Small intestine (tissue), 7 donors: ENCODE measurements around the gene SLC9A9. TPM values are rescaled to one million over a fixed set of nuclear protein-coding genes. Genes with fewer than 3 reads are reported as not detected.

Experiments used
- DNase-seq, 2 donors: peaks; one replicate each; pipeline versions ENCODE4 v3.0.0 to v3.0.0-alpha.2; 2013
- FAIRE-seq: peaks from 2 replicates; lab custom pipeline; 2012; peaks lifted over from hg19 to GRCh38; lab: Jason Lieb, UNC
- H3K27ac ChIP-seq, 3 donors: one replicate each; pipeline ENCODE4 v1.5.1; 2013; ENCODE audit warnings: low read length in 2 of 3, mild to moderate bottlenecking in 2 of 3, control low read depth in 1 of 3, inconsistent platforms in 1 of 3, low read depth in 1 of 3, moderate library complexity in 1 of 3
- H3K27me3 ChIP-seq, 3 donors: one replicate each; pipeline ENCODE4 v1.6.1; 2013; ENCODE audit warnings: low read length in 3 of 3, inconsistent platforms in 1 of 3; ENCODE audit not compliant: control insufficient read depth in 3 of 3, insufficient read depth in 3 of 3
- H3K36me3 ChIP-seq, 3 donors: one replicate each; pipeline ENCODE4 v1.6.1; 2013; ENCODE audit warnings: low read length in 3 of 3, inconsistent platforms in 1 of 3, low read depth in 1 of 3, mild to moderate bottlenecking in 1 of 3, moderate library complexity in 1 of 3; ENCODE audit not compliant: control insufficient read depth in 3 of 3, insufficient read depth in 2 of 3
- H3K4me1 ChIP-seq, 3 donors: one replicate each; pipeline ENCODE4 v1.6.1; 2013; ENCODE audit warnings: low read length in 2 of 3, inconsistent platforms in 1 of 3, low read depth in 1 of 3, mild to moderate bottlenecking in 1 of 3, moderate library complexity in 1 of 3; ENCODE audit not compliant: control insufficient read depth in 3 of 3, insufficient read depth in 2 of 3
- H3K4me3 ChIP-seq, 3 donors: one replicate each; pipeline ENCODE4 v1.5.1; 2013; ENCODE audit warnings: low read length in 3 of 3, control low read depth in 1 of 3, inconsistent platforms in 1 of 3, low read depth in 1 of 3, mild to moderate bottlenecking in 1 of 3, moderate library complexity in 1 of 3
- H3K9me3 ChIP-seq, 2 donors: one replicate each; pipeline ENCODE4 v1.6.1; 2013; ENCODE audit warnings: low read depth in 1 of 2, low read length in 1 of 2; ENCODE audit not compliant: control insufficient read depth in 2 of 2, insufficient read depth in 1 of 2
- WGBS, 3 donors: extraction: QIAGEN DNeasy Blood & Tissue Kit; methylation state at CpG; one replicate each; pipeline ENCODE4 v1.1.7; 2013; 5-methylcytosine and 5-hydroxymethylcytosine counted together
- polyA plus RNA-seq, 4 donors: library from polyadenylated mRNA; stranded (reverse) in 3 of 4; unstranded in 1 of 4; fragments of 200-250 nt in 3 of 4; fragments of 120-200 nt in 1 of 4; gene quantifications; one replicate each; pipeline versions ENCODE4 v1.2.1 to v1.2.3, GENCODE V29; 2013
- donor health status: healthy with polysubstance abuse.
- donor health status: control.
- donor health status: control.
- donor health status: Bipolar disorder and iron deficiency.
- donor health status: healthy.

SLC9A9 gene
- polyA plus RNA-seq, 4 donors, result 1.4 to 4.6 (median 4.1) TPM; not detected in 1

DNA sequence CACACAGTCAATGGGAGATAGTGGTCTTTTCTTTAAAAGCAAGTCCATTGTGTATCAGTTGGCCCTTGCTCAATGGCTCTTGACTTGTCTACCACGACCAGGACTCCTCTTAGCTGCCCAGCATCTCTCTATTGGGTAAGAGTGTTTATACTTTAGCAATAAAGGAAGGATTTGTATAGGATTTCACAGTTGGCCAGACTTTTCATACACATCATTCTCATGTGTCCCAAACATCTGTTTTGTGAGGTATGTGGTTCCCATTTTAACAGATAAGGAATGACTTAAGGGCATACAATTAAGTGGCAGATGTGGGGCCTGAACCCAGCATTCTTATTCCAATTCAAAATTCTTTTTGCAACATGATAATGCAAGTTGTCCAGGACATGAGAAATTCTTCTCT, 537.2 kb downstream of the SLC9A9 start:
- DNase-seq (no peak), FAIRE-seq (no peak)
- Histone ChIP-seq H3K9me3 (no peaks in the 10 kb centered on the region), H3K27me3 (no peaks in the 10 kb centered on the region), H3K4me3 (no peak overlapping the region), H3K36me3 (no peaks in the 10 kb centered on the region), H3K27ac (no peak overlapping the region), H3K4me1 (peaks cover 0 to 6% (median 0%) of the 10 kb centered on the region in 3 donors)
- WGBS, 3 donors, result 55 to 68% (median 63%) methylated on average over 1 of the region's 1 CpG

DNA sequence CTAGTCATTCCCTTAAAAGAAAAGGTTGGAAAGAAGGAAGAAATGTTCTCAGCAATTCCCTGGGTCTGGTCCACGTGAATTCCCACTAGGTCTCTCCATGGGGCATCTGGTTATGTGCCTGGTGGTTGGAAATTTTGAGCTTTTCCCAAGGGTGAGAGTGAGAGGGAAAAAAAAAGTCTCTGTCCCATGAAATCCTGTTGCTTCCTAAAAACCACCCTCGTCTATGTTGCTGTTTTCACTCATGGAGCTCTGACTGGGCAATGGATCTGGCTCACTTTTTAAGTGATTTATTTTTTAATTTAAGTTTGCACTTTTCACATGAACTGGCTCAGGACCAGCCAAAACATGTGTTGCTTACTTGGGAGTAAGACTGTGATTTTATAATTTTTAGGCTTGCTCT, 538.6 kb downstream of the SLC9A9 start:
- Histone ChIP-seq H3K9me3 (no peaks in the 10 kb centered on the region), H3K27ac (no peak overlapping the region), H3K4me3 (no peak overlapping the region), H3K4me1 (peaks cover 0 to 6% (median 0%) of the 10 kb centered on the region in 3 donors), H3K27me3 (no peaks in the 10 kb centered on the region), H3K36me3 (no peaks in the 10 kb centered on the region)
- WGBS, 3 donors, result 64 to 87% (median 64%) methylated on average over 2 of the region's 2 CpGs
- no peak for FAIRE-seq
- no peak for DNase-seq

DNA sequence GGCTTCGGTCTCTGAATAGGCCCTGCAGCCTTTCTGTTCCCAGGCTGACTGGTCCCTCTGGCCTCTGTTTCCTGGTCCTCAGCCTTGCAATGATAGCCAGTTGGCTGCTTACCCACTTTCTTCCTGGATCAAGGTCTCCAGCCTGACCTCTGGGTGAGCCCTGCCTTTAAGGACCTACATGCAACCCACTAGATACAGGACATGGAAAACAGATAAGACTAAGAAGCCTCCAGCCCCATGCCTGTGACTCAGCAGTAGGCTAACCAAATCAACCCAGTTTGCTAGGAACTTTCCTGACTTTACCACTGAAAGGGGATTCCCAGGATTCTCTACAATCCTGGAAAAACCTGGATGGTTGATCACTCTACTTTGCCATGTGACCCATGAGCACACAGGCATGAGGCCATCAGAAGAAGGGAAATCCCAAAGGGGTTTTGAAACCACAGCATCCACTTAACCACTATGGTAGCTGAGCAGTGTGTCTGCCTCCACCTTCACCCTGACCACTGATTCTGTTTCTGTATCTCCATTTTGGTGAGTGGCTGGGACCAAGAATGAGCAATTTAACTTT, 540.6 kb downstream of the SLC9A9 start:
- Histone ChIP-seq H3K4me3 (no peak overlapping the region), H3K36me3 (no peaks in the 10 kb centered on the region), H3K27ac (no peak overlapping the region), H3K9me3 (no peaks in the 10 kb centered on the region), H3K27me3 (no peaks in the 10 kb centered on the region), H3K4me1 (peaks cover 0 to 6% (median 0%) of the 10 kb centered on the region in 3 donors)
- 85 to 100% (median 88%) methylated on average over 1 of the region's 1 CpG for WGBS, 3 donors
- peak in 1 of 2 donors; percentile 53 for DNase-seq
- no peak for FAIRE-seq

DNA sequence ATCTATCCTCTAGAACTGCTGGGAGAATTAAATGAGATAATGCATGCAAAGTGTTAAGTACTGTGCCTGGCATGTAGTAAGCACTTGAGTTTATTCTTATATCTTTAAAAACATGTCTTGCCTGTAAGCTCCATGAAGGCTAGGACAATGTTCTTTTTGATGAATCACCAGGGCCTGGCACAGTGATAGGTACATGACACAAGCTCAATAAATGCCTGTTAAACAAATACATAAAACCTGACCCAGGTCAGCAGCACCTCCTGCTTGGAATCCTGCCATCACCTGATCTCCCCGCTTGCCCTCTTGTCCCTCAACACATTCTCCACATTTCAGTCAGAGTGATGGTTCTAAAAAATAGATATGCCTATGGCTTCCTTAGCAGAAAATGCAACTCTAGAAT, 541.9 kb downstream of the SLC9A9 start:
- 26 to 69% (median 47%) methylated on average over 1 of the region's 1 CpG for WGBS, 3 donors
- no peaks in the 10 kb centered on the region for H3K27me3 ChIP-seq
- H3K4me1 ChIP-seq, result peaks cover 0 to 6% (median 0%) of the 10 kb centered on the region in 3 donors
- H3K27ac ChIP-seq, result no peak overlapping the region
- no peaks in the 10 kb centered on the region for H3K9me3 ChIP-seq
- no peaks in the 10 kb centered on the region for H3K36me3 ChIP-seq
- no peak overlapping the region for H3K4me3 ChIP-seq
- no peak for FAIRE-seq
- peak in 1 of 2 donors; percentile 83 for DNase-seq

DNA sequence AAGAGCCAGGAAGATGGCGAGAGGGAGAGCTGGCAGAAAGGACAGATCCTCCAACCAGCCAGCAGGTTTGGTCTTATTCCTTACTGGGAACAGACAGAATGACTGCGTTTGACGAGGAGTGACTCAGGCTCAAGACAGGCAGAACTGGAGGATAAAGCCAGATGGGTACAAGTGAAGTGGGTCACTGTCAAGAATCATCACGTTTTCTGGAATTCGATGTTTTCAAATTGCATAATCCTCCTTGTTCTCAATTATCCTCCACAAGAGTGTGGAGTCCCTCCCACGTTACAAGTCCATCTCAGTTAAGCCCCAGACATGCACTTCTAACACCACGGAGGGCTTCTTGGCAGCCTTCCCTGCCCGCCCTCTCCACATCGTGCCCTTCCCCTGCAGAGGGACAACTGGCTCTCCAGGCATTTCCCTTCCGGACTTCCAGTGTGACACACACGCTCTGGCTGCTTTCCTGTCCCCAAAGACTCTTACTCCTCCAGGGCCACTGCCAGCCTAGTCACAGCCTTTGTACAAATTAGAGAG, 545.6 kb downstream of the SLC9A9 start:
- no peak overlapping the region for H3K27ac ChIP-seq
- FAIRE-seq, result no peak
- 55 to 80% (median 74%) methylated on average over 11 of the region's 11 CpGs for WGBS, 3 donors
- peak; percentile 2 to 3 for DNase-seq
- no peaks in the 10 kb centered on the region for H3K9me3 ChIP-seq
- no peaks in the 10 kb centered on the region for H3K36me3 ChIP-seq
- no peaks in the 10 kb centered on the region for H3K27me3 ChIP-seq
- no peak overlapping the region for H3K4me3 ChIP-seq
- H3K4me1 ChIP-seq, result peaks cover 0 to 6% (median 0%) of the 10 kb centered on the region in 3 donors

DNA sequence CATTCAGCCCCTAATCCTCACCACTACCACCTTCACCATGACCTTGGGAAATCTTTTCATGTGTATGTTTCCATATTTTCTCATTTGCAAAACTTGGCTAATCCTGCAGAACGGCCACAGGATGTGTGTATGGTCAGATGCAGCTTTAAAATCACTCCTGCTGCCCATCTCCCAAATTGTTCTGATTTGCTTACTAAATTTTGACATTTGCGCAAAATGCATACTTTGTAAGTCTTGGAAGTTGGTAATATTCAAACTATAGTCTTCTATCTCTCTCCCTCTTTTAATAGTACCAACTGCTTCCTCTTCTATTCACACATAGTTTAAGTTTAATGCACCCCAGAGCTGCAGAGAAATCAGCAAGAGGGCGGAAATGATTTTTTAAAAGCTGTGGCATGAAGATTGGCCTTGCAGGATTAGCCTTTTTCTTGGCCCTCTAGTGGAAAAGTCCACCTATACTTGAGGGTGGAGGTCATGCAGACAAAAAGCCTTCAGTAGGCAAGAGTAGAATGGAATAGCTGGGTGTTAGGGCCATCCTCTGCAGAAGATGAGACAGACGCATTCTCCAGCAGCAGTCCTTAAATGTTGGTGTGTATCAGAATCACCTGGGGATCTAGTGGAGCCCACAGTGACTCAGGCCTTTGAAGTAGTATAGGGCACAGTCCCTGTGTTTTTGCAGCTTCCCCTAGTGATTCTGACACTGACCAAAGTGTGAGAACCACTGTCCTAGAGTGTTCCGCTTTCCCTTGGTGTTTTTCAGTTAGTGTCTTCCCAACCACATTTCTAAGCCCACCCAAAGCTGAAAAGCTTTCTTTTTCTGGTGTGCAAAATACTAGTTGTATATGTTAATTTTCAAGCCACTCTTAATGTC, 547.0 kb downstream of the SLC9A9 start:
- Histone ChIP-seq H3K27ac (no peak overlapping the region), H3K36me3 (no peaks in the 10 kb centered on the region), H3K9me3 (no peaks in the 10 kb centered on the region), H3K4me1 (no peaks in the 10 kb centered on the region), H3K27me3 (no peaks in the 10 kb centered on the region), H3K4me3 (no peak overlapping the region)
- 82 to 89% (median 83%) methylated on average over 5 of the region's 5 CpGs for WGBS, 3 donors
- no peak for FAIRE-seq
- DNase-seq, result no peak

DNA sequence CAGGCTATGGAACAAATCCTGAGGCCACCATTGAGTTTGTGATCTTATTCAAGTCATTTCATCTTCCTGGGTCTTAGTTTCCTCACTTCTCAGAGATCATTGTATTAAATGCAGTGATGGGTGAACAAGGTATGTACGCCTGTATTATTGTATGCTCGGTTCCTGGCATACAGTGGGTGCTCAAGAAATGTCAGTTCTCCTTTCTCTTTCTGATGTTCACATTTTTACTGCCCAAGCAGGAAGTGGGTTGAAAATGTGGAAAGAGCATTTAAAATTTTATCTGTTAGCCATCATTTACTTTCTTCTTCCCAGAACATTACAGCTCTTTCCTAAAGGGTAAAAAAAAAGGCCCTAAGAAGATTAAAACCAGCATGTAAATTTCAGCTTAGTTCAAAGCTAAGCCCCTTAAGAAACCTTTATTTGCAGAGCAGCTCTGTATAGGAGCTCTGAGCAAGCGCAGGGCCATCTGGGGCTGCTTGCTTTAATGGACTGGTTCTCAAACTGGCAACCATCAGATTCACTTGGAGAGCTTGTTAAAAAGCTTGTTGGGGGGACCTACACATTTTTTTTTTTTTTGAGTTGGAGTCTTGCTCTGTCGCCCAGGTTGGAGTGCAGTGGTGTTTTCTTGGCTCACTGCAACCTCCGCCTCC, 549.3 kb downstream of the SLC9A9 start:
- FAIRE-seq (no peak), DNase-seq (no peak)
- Histone ChIP-seq H3K4me1 (peaks cover 0 to 4% (median 0%) of the 10 kb centered on the region in 3 donors), H3K9me3 (no peaks in the 10 kb centered on the region), H3K4me3 (no peak overlapping the region), H3K27me3 (no peaks in the 10 kb centered on the region), H3K27ac (no peak overlapping the region), H3K36me3 (no peaks in the 10 kb centered on the region)
- 87 to 97% (median 92%) methylated on average over 5 of the region's 5 CpGs for WGBS, 3 donors

DNA sequence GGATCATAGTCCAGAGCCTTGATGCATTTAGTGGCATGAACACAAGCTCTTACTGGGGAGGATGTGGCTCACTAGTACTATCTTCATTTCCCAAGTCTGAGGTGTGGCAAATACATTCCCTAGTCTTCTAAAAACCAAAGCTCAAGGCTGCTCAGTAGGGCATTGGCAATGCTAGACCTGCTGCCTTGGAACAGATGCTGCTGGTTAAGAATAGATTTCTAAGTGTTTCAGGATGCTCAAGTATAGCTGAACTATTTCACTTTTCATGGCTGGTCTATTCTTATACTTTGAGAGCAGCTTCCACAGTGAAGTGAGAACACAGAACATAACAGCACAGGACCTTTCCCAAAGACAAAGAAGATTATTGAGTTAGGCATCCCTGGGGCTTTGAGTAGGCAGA, 549.9 kb downstream of the SLC9A9 start:
- H3K36me3 ChIP-seq, result no peaks in the 10 kb centered on the region
- no peak overlapping the region for H3K4me3 ChIP-seq
- no peak for FAIRE-seq
- no peak overlapping the region for H3K27ac ChIP-seq
- no peaks in the 10 kb centered on the region for H3K27me3 ChIP-seq
- peaks cover 0 to 4% (median 0%) of the 10 kb centered on the region in 3 donors for H3K4me1 ChIP-seq
- no peaks in the 10 kb centered on the region for H3K9me3 ChIP-seq
- DNase-seq, result no peak
